GM21423 (cell line): ENCODE data around the gene SLIT1.

Source experiments
- ATAC-seq: cut with Tn5 transposase; IDR thresholded peaks from one replicate; pipeline ENCODE4 v1.9.1; 2021; ENCODE audit warnings: mild to moderate bottlenecking, moderate library complexity; ENCODE audit not compliant: unreplicated experiment

SLIT1 gene

GRCh38 chr10:97065686-97066660, 119.8 kb downstream of the SLIT1 start:
- ATAC-seq: no peak

- ATAC-seq: no peak
These were observed 120.6 kb downstream of the SLIT1 start for GRCh38 chr10:97065128-97065527.

GRCh38 chr10:97063983-97064837, 121.5 kb downstream of the SLIT1 start:
- ATAC-seq: no peak

GRCh38 chr10:97063271-97063982, 122.3 kb downstream of the SLIT1 start:
- ATAC-seq: no peak

DNA sequence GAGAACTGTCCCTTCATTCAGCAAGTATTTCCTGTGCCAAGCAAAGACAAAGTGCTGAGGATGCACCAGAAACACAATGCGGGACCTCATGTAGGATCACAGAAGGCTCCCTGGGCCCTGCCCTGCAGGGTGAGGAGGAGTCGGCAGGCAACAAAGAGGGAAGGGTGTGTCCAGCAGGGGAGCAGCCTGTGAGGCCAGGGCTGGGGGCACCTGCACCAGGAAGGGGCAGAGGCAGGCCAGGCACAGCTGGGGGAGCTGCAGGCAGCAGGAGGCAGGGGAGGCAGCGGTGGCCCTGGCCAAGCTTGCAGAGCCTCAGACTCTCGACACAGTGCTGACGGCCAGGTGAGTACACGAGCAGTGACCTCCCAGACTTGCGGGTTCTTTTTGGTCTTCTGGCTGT, 123.3 kb downstream of the SLIT1 start:
- ATAC-seq: no peak

GRCh38 chr10:97062046-97062445, 123.7 kb downstream of the SLIT1 start:
- ATAC-seq: no peak

- no peak for ATAC-seq
These were observed 124.3 kb downstream of the SLIT1 start for GRCh38 chr10:97061423-97061822.

- ATAC-seq: no peak
These were observed 125.2 kb downstream of the SLIT1 start for GRCh38 chr10:97060441-97061084.

DNA sequence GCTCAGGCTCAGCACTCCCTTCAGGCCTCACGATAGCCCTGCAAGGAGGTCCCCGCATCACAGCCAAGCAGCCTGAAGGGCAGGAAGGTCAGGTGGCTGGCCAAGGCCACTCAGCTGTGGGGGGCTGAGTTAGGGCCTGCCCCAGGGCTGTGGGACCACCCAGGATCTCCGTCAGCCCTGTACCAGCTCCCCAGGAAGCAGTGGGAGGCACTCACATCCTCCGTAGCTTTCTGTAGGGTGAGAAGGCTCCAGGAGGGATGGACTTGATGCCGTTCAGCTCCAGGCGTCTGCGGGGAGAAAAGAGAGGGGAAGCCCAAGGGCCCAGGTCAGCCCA, 125.9 kb downstream of the SLIT1 start:
- no peak for ATAC-seq

DNA sequence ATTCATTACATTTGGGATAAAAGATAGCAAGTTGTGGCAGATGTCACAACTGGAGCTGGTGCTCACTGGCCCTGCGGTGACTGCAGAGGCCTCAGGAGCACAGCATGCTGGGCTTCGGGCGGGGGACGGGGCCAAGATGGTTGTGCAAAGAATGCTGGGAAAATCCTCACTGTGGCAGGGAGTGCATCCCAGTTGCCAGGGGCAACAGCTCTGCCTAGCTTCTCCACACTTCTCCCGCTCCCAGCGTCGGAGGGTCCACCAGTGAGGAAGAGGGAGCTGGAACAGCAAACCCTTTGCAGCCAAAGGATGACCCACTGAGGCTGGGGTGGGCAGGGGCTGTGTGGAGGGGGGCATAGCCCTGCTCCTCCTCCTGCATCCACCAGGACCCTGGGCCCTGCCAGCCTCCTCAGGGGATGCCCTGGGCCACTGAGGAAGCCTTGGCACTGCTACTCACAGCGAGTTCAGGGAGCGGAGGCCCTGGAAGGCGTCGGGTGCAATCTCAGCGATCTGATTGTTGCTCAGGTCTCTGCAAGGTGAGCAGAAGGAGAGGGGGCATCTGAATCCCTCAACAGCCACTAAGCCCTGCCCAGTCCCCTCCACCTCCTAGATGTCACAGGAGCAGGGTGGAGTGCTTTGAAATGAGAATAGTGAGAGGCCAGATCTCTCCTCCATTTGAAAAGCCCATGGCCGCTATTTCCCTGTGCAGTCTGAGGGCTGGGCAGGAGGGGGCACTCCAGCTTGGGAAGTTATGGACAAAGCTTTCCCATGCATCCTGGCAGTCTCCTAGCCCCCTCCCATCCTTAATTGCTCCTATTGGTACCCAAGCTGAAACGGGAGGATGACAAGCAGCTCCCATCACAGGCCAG, 126.5 kb downstream of the SLIT1 start:
- no peak for ATAC-seq

GRCh38 chr10:97058521-97058920, 127.2 kb downstream of the SLIT1 start:
- ATAC-seq: no peak

GRCh38 chr10:97057491-97058235, 128.1 kb downstream of the SLIT1 start:
- no peak for ATAC-seq

- no peak for ATAC-seq
These were observed 129.6 kb downstream of the SLIT1 start for GRCh38 chr10:97056003-97056630.

DNA sequence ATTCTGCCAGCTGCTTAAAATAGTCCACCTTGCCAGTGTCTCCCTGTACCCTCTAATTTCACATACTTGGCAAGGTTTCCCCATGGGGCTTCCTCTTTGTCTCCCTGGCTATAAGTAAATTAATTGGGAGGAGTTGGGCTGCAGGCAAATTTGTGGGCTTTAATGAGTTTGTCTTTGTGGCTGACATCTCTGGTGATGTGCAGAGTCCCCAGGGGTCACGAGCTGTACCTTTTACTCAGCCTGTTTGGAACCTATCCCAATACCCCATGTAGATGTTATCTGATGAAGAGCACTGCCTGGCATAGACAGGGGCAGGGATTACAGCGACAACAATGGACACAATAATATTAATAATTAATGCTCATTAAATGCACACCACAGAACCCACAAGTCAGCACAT, 132.5 kb downstream of the SLIT1 start:
- no peak for ATAC-seq

- ATAC-seq: no peak
These were observed 134.7 kb downstream of the SLIT1 start for GRCh38 chr10:97050956-97051496.

GRCh38 chr10:97050205-97050745, 135.5 kb downstream of the SLIT1 start:
- no peak for ATAC-seq

GRCh38 chr10:97049670-97050069, 136.1 kb downstream of the SLIT1 start:
- no peak for ATAC-seq
